Measurements from ENCODE around the gene ATXN1L.
A peak's percentile ranks its signal among the peaks of the same experiment; 100 is the strongest.

The ATXN1L gene

GRCh38 chr16:71889147-71889546 is 43.4 kb downstream of the ATXN1L start:
- no peak overlapping the region for H3K4me3 ChIP-seq (ENCODE audit: low read depth in 1 of 2, low read length in 2 of 2)
- H3K9me3 ChIP-seq (ENCODE audit: control insufficient read depth in 1 of 2, low read length in 2 of 2) = no peaks in the 10 kb centered on the region
- no peaks in the 10 kb centered on the region for H3K36me3 ChIP-seq (ENCODE audit: control insufficient read depth in 1 of 2, insufficient read depth in 2 of 2, low read length in 2 of 2)
- H3K4me1 ChIP-seq (ENCODE audit: control insufficient read depth in 1 of 2, insufficient read depth in 2 of 2, low read length in 2 of 2) = peaks cover 0 to 4% of the 10 kb centered on the region in 2 donors
- H3K9ac ChIP-seq (ENCODE audit: low read depth in 1 of 2, low read length in 2 of 2) = no peak overlapping the region
- no peaks in the 10 kb centered on the region for H3K27me3 ChIP-seq (ENCODE audit: control insufficient read depth in 1 of 2, insufficient read depth in 2 of 2, low read length in 2 of 2)
- no peak overlapping the region for H3K27ac ChIP-seq (ENCODE audit: low read depth, low read length)

DNA sequence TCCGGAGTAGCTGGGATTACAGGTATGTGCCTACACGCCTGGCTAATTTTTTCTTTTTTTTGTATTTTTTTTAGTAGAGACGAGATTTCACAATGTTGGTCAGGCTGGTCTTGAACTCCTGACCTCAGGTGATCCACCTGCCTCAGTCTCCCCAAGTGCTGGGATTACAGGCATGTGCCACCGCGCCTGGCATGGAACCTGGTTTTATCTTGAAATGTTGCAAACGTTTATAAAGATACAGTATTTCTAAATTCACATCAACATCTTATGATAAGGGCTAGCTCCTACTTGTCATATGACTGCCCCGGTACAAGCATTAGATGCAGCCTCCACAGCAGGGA is 48.1 kb downstream of the ATXN1L start:
- Histone ChIP-seq H3K36me3 (ENCODE audit: control insufficient read depth in 1 of 2, insufficient read depth in 2 of 2, low read length in 2 of 2) (no peaks in the 10 kb centered on the region), H3K27me3 (ENCODE audit: control insufficient read depth in 1 of 2, insufficient read depth in 2 of 2, low read length in 2 of 2) (no peaks in the 10 kb centered on the region), H3K9ac (ENCODE audit: low read depth in 1 of 2, low read length in 2 of 2) (peak overlapping the region; percentile 71 to 100), H3K9me3 (ENCODE audit: control insufficient read depth in 1 of 2, low read length in 2 of 2) (no peaks in the 10 kb centered on the region), H3K27ac (ENCODE audit: low read depth, low read length) (peak overlapping the region; percentile 99), H3K4me1 (ENCODE audit: control insufficient read depth in 1 of 2, insufficient read depth in 2 of 2, low read length in 2 of 2) (peaks cover 4 to 13% of the 10 kb centered on the region in 2 donors), H3K4me3 (ENCODE audit: low read depth in 1 of 2, low read length in 2 of 2) (peak overlapping the region; percentile 84 to 100)

- H3K9ac ChIP-seq (ENCODE audit: low read depth in 1 of 2, low read length in 2 of 2) = peak overlapping the region; percentile 71 to 100
- H3K27ac ChIP-seq (ENCODE audit: low read depth, low read length) = peak overlapping the region; percentile 99
- peak overlapping the region; percentile 84 to 100 for H3K4me3 ChIP-seq (ENCODE audit: low read depth in 1 of 2, low read length in 2 of 2)
- peaks cover 4 to 15% of the 10 kb centered on the region in 2 donors for H3K4me1 ChIP-seq (ENCODE audit: control insufficient read depth in 1 of 2, insufficient read depth in 2 of 2, low read length in 2 of 2)
- H3K36me3 ChIP-seq (ENCODE audit: control insufficient read depth in 1 of 2, insufficient read depth in 2 of 2, low read length in 2 of 2) = no peaks in the 10 kb centered on the region
- no peaks in the 10 kb centered on the region for H3K27me3 ChIP-seq (ENCODE audit: control insufficient read depth in 1 of 2, insufficient read depth in 2 of 2, low read length in 2 of 2)
- no peaks in the 10 kb centered on the region for H3K9me3 ChIP-seq (ENCODE audit: control insufficient read depth in 1 of 2, low read length in 2 of 2)
Measured at GRCh38 chr16:71894229-71894920, 48.6 kb downstream of the ATXN1L start.

DNA sequence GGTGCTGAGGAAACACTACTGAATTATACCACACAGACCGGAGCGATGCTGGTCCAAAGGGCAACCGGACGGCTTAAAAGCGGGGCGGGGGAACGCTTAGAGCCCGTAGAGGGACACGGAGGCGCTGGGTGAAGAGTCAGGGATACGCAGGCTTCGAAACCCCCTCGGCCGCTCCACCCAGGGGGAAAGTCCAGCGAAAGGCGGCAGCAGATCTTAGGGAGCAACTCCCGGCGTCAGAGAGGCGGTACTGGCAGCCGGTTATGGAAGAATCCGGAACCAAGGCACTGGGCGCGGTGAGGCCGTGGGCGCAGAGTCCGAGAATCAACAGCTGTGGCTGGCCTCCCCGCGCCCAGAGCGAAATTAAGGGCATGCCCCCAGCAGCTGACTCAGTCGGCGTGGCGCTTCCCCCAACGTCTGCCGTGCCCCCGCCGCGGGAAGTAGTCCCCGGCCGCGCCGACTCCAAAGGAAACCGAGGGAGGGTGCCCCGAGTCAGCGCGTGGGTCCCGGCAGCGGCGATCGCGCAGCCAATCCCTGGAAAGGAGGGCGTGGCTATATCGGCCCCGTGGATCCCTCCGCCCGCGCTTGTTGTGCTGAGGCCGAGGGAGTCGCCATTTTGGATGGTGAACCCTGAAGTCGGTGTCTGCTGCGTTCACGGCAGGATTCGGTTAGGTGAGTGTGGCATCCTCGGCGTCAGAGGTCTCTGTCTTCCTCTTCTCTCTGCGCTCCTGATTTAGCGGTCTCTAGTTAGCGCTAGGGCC is 49.3 kb downstream of the ATXN1L start, which contains the start of gene IST1:
Gene IST1 (plus strand): TSS at position 611 of the 758 bp plus-strand sequence. CDS start 20,110 bp downstream, outside the sequence.
- H3K4me1 ChIP-seq (ENCODE audit: control insufficient read depth in 1 of 2, insufficient read depth in 2 of 2, low read length in 2 of 2) = peaks cover 5 to 23% of the 10 kb centered on the region in 2 donors

GRCh38 chr16:71895679-71896365 is 50.0 kb downstream of the ATXN1L start:
- Histone ChIP-seq H3K4me3 (ENCODE audit: low read depth in 1 of 2, low read length in 2 of 2) (peak overlapping the region; percentile 84 to 100), H3K27me3 (ENCODE audit: control insufficient read depth in 1 of 2, insufficient read depth in 2 of 2, low read length in 2 of 2) (no peaks in the 10 kb centered on the region), H3K27ac (ENCODE audit: low read depth, low read length) (peak overlapping the region; percentile 99), H3K9ac (ENCODE audit: low read depth in 1 of 2, low read length in 2 of 2) (peak overlapping the region; percentile 93 to 100), H3K4me1 (ENCODE audit: control insufficient read depth in 1 of 2, insufficient read depth in 2 of 2, low read length in 2 of 2) (peaks cover 12 to 26% of the 10 kb centered on the region in 2 donors), H3K36me3 (ENCODE audit: control insufficient read depth in 1 of 2, insufficient read depth in 2 of 2, low read length in 2 of 2) (no peaks in the 10 kb centered on the region), H3K9me3 (ENCODE audit: control insufficient read depth in 1 of 2, low read length in 2 of 2) (no peaks in the 10 kb centered on the region)

More for the DNA sequence above, 49.3 kb downstream of the ATXN1L start, which contains the start of gene IST1:
- Histone ChIP-seq H3K27ac (ENCODE audit: low read depth, low read length) (peak within 1 kb of the TSS; percentile 99), H3K36me3 (ENCODE audit: control insufficient read depth in 1 of 2, insufficient read depth in 2 of 2, low read length in 2 of 2) (no peaks in the 10 kb centered on the region), H3K4me3 (ENCODE audit: low read depth in 1 of 2, low read length in 2 of 2) (peak within 1 kb of the TSS; percentile 84 to 100), H3K9ac (ENCODE audit: low read depth in 1 of 2, low read length in 2 of 2) (peak within 1 kb of the TSS; percentile 93 to 100), H3K27me3 (ENCODE audit: control insufficient read depth in 1 of 2, insufficient read depth in 2 of 2, low read length in 2 of 2) (no peaks in the 10 kb centered on the region), H3K9me3 (ENCODE audit: control insufficient read depth in 1 of 2, low read length in 2 of 2) (no peaks in the 10 kb centered on the region)

DNA sequence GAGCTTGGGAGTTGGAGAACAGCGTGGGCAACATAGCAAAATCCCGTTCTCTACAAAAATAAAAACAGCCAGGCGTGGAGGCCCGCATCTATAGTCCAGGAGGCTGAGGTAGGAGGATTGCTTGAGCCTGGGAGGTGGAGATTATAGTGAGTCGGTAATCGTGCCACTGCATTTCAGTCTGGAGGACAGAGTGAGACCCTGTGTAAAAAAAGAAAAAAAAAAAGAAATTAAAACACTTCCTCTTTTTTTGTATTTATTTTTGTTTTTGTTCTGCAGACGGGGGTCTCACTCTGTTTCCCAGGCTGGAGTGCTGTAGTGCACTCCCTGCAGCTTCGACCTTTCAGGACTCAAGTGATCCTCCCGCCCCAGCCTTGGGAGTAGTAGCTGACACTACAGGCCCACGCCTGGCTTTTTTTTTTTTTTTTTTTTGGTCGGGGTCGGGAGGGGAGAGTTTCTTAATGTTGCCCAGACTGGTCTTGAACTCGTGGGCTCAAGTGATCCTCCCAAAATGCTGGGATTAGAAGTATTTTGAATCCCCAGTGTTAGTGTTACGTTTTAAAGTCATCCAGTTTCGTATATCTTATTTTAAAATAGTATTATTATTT is 51.1 kb downstream of the ATXN1L start:
- H3K27ac ChIP-seq (ENCODE audit: low read depth, low read length) = no peak overlapping the region
- H3K9ac ChIP-seq (ENCODE audit: low read depth in 1 of 2, low read length in 2 of 2) = peak overlapping the region; percentile 93 to 100
- no peaks in the 10 kb centered on the region for H3K36me3 ChIP-seq (ENCODE audit: control insufficient read depth in 1 of 2, insufficient read depth in 2 of 2, low read length in 2 of 2)
- peak overlapping the region; percentile 84 to 100 for H3K4me3 ChIP-seq (ENCODE audit: low read depth in 1 of 2, low read length in 2 of 2)
- H3K27me3 ChIP-seq (ENCODE audit: control insufficient read depth in 1 of 2, insufficient read depth in 2 of 2, low read length in 2 of 2) = no peaks in the 10 kb centered on the region
- peaks cover 12 to 26% of the 10 kb centered on the region in 2 donors for H3K4me1 ChIP-seq (ENCODE audit: control insufficient read depth in 1 of 2, insufficient read depth in 2 of 2, low read length in 2 of 2)
- no peaks in the 10 kb centered on the region for H3K9me3 ChIP-seq (ENCODE audit: control insufficient read depth in 1 of 2, low read length in 2 of 2)

DNA sequence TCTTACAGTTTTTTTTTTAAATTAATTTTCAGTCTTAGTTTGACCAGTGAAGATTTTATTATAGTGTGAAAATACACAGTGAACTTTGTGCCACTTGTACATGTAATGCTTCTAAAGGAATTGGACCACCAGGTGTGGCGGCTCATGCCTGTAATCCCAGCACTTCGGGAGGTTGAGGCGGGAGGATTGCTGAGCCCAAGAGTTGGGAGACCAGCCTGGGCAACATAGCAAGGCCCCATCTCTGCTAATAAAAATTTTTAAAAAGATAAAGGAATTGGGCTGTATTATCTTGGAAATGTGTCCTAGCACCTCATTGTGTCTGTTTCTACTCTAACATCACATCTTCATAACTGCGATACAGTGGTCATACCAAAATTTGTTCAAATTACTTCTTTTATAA is 53.4 kb downstream of the ATXN1L start:
- H3K27me3 ChIP-seq (ENCODE audit: control insufficient read depth in 1 of 2, insufficient read depth in 2 of 2, low read length in 2 of 2) = no peaks in the 10 kb centered on the region

DNA sequence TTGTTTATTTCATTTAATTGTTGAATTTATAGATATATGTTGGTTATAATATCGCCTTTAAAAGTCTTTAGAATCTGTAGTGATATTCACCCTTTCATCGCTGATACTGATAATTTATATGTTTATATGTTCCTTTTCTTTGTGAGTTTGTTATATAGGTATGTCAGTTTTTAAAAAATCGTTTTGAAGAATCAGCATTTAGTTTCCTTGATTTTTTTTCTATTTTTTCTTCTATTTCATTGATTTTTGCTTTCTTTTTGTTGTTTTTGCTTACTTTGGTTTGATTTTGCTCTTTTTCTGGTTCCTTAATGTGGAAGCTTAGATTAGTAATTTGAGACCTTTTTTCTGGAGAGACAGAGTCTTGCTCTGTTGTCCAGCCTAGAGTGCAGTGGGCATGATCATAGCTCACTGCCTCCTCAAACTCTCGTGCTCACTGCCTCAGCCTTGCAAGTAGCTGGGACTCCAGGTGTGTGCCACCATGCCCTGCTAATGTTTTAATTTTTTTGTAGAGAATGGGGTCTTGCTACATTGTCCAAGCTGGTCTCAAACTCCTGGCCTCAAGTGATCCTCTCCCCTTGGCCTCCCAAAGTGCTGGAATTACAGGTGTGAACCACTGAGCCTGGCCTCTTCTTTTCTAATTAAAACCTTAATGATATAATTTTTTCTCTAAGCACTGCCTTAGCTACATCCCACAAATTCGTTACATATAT is 57.0 kb downstream of the ATXN1L start:
- Histone ChIP-seq H3K4me1 (ENCODE audit: control insufficient read depth in 1 of 2, insufficient read depth in 2 of 2, low read length in 2 of 2) (peaks cover 7 to 13% of the 10 kb centered on the region in 2 donors), H3K27ac (ENCODE audit: low read depth, low read length) (no peak overlapping the region), H3K9me3 (ENCODE audit: control insufficient read depth in 1 of 2, low read length in 2 of 2) (no peaks in the 10 kb centered on the region), H3K4me3 (ENCODE audit: low read depth in 1 of 2, low read length in 2 of 2) (no peak overlapping the region), H3K36me3 (ENCODE audit: control insufficient read depth in 1 of 2, insufficient read depth in 2 of 2, low read length in 2 of 2) (peaks cover 3 to 4% of the 10 kb centered on the region in 2 donors), H3K9ac (ENCODE audit: low read depth in 1 of 2, low read length in 2 of 2) (no peak overlapping the region), H3K27me3 (ENCODE audit: control insufficient read depth in 1 of 2, insufficient read depth in 2 of 2, low read length in 2 of 2) (no peaks in the 10 kb centered on the region)

More for the DNA sequence above, 53.4 kb downstream of the ATXN1L start:
- H3K36me3 ChIP-seq (ENCODE audit: control insufficient read depth in 1 of 2, insufficient read depth in 2 of 2, low read length in 2 of 2) = peaks cover 0 to 3% of the 10 kb centered on the region in 2 donors
- H3K4me1 ChIP-seq (ENCODE audit: control insufficient read depth in 1 of 2, insufficient read depth in 2 of 2, low read length in 2 of 2) = peaks cover 12 to 26% of the 10 kb centered on the region in 2 donors
- H3K9me3 ChIP-seq (ENCODE audit: control insufficient read depth in 1 of 2, low read length in 2 of 2) = no peaks in the 10 kb centered on the region
- no peak overlapping the region for H3K27ac ChIP-seq (ENCODE audit: low read depth, low read length)
- no peak overlapping the region for H3K4me3 ChIP-seq (ENCODE audit: low read depth in 1 of 2, low read length in 2 of 2)
- H3K9ac ChIP-seq (ENCODE audit: low read depth in 1 of 2, low read length in 2 of 2) = no peak overlapping the region

DNA sequence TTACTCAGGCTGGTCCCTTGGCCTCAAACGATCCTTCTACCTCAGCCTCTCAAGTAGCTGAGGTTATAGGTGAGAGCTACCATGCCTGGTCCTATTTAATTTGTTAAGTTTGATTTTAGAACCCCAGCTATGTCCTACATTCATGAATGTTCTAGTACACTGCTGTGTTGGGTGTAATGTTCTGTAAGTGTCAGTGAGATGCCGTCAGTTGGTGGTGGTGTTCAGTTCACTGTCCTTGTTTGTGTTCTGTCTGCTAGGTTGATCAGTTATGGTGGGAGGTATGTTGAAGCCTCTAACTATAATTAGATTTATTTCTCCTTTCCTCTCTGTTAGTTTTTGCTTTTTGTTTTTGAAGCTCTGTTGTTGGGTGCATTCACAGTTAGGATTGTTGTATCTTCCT is 57.8 kb downstream of the ATXN1L start:
- no peak overlapping the region for H3K27ac ChIP-seq (ENCODE audit: low read depth, low read length)
- H3K9me3 ChIP-seq (ENCODE audit: control insufficient read depth in 1 of 2, low read length in 2 of 2) = no peaks in the 10 kb centered on the region
- H3K4me3 ChIP-seq (ENCODE audit: low read depth in 1 of 2, low read length in 2 of 2) = no peak overlapping the region
- H3K36me3 ChIP-seq (ENCODE audit: control insufficient read depth in 1 of 2, insufficient read depth in 2 of 2, low read length in 2 of 2) = peaks cover 3 to 4% of the 10 kb centered on the region in 2 donors
- H3K27me3 ChIP-seq (ENCODE audit: control insufficient read depth in 1 of 2, insufficient read depth in 2 of 2, low read length in 2 of 2) = no peaks in the 10 kb centered on the region
- no peak overlapping the region for H3K9ac ChIP-seq (ENCODE audit: low read depth in 1 of 2, low read length in 2 of 2)
- H3K4me1 ChIP-seq (ENCODE audit: control insufficient read depth in 1 of 2, insufficient read depth in 2 of 2, low read length in 2 of 2) = peaks cover 7 to 16% of the 10 kb centered on the region in 2 donors

All from duodenal mucosa (tissue), 2 donors.